ENCODE results near the gene ANKRD33.

The ANKRD33 gene

DNA sequence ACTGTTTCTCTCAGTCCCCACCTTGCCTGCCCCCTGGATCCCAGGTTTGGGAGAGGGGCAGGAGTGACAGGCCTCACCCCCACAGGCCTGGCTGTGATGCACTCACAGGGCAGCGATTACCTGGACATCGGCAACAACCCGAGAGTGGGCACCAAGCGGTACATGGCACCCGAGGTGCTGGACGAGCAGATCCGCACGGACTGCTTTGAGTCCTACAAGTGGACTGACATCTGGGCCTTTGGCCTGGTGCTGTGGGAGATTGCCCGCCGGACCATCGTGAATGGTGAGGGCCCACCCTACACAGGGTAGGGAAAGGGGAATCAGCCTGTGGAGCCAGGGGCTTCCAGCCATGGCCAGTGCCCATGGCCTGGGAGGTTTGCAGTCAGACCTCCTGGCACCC is 28.0 kb downstream of the ANKRD33 start:
- TF ChIP-seq, protein P1, sequence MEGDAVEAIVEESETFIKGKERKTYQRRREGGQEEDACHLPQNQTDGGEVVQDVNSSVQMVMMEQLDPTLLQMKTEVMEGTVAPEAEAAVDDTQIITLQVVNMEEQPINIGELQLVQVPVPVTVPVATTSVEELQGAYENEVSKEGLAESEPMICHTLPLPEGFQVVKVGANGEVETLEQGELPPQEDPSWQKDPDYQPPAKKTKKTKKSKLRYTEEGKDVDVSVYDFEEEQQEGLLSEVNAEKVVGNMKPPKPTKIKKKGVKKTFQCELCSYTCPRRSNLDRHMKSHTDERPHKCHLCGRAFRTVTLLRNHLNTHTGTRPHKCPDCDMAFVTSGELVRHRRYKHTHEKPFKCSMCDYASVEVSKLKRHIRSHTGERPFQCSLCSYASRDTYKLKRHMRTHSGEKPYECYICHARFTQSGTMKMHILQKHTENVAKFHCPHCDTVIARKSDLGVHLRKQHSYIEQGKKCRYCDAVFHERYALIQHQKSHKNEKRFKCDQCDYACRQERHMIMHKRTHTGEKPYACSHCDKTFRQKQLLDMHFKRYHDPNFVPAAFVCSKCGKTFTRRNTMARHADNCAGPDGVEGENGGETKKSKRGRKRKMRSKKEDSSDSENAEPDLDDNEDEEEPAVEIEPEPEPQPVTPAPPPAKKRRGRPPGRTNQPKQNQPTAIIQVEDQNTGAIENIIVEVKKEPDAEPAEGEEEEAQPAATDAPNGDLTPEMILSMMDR (IDR thresholded peaks at IDR 0.05; ENCODE audit: low read depth, low read length, missing control alignments) = no peak
- no peak overlapping the region for H3K4me3 ChIP-seq (ENCODE audit: low read depth, low read length)
- DNase-seq (ENCODE audit: low read depth) = no peak
- in situ Hi-C loops (cut with HindIII; ENCODE audit: low sequenced_read_pairs) = no loop called here

DNA sequence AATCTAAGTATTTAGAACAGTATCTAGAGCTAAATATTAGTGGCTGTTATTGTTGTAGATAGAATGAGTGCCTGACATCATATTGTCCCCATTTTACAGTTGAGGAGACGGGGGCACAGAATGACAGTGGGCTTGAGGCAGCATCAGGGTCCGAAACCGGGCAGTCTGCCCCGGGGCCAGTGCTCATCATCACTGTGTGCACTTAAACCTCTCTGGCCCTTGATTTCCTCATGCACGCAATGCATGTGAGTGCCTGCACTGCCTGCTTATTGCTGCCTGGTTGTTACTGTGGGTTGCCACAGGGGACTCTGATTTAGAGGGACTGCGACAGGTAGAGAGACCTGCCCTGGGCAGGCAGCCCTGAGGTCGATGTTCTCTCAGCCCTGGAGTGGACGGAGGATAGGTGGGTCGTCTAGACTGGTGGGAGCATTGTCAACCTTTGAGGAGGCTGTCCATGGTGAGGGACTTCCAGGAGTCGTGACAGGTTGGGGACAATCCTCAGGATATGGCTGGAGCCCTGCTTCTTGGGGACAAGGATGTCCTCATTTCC is 29.2 kb downstream of the ANKRD33 start:
- TF ChIP-seq, protein P1 (IDR thresholded peaks at IDR 0.05; ENCODE audit: low read depth, low read length, missing control alignments) = no peak
- no peak for DNase-seq (ENCODE audit: low read depth)
- no peak overlapping the region for H3K4me3 ChIP-seq (ENCODE audit: low read depth, low read length)
- in situ Hi-C loops (cut with HindIII; ENCODE audit: low sequenced_read_pairs) = no loop called here

DNA sequence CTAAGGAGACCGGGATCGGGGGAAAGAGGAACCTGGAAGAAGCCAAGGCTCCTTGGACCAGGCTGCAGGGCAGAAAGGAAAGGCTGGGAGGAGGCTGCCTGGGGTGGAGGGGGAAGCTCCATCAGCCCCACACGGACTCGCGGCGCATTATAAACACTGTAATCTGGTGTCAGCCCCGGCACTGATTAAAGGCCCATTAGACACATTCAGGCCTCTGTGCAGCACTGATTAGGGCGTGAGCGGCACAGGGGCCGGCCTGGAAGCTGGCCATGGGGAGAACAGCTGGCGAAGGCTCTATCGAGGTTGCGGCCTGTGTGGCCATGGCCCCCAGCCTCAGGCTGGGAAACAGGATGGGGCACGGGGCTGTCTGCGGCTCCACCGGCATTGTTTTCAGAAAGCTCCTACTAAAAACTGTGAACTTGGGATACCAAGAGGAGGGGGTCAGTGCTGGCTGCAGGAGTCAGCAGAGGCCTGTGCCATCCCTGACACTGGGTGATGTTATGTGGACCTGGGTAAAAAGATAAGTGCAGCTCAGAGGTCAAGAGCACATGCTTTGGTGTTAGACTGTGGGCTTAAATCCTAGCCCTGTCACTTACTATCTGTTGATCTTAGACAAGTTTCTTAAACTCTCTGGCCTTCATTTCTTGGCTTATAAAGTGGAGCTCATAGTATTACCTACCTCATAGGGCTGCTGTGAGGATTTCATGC is 30.0 kb downstream of the ANKRD33 start:
- in situ Hi-C loops (cut with HindIII; ENCODE audit: low sequenced_read_pairs) = no loop called here
- no peak overlapping the region for H3K4me3 ChIP-seq (ENCODE audit: low read depth, low read length)
- TF ChIP-seq, protein P1 (IDR thresholded peaks at IDR 0.05; ENCODE audit: low read depth, low read length, missing control alignments) = no peak
- DNase-seq (ENCODE audit: low read depth) = no peak

DNA sequence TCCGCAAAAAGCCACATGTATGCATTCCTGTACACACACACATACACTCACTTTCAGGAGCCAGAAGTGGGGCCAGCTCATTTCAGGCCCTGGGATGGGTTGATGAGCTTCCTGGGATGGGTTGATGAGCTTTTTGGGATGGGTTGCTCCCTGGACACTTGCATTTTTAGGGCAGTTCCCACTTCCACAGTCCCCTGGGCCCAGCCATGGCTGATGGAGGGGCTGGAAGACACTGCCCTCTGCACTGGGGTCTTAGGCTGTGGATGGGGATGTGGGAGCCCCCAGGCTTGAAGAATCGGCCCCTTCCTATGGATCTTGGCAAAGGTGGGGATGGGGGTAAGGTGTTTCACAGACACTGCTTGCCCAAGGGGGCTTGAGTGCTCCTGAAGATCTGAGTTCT is 32.1 kb downstream of the ANKRD33 start:
- no peak for DNase-seq (ENCODE audit: low read depth)
- in situ Hi-C loops (cut with HindIII; ENCODE audit: low sequenced_read_pairs) = no loop called here
- TF ChIP-seq, protein P1 (IDR thresholded peaks at IDR 0.05; ENCODE audit: low read depth, low read length, missing control alignments) = no peak
- no peak overlapping the region for H3K4me3 ChIP-seq (ENCODE audit: low read depth, low read length)

DNA sequence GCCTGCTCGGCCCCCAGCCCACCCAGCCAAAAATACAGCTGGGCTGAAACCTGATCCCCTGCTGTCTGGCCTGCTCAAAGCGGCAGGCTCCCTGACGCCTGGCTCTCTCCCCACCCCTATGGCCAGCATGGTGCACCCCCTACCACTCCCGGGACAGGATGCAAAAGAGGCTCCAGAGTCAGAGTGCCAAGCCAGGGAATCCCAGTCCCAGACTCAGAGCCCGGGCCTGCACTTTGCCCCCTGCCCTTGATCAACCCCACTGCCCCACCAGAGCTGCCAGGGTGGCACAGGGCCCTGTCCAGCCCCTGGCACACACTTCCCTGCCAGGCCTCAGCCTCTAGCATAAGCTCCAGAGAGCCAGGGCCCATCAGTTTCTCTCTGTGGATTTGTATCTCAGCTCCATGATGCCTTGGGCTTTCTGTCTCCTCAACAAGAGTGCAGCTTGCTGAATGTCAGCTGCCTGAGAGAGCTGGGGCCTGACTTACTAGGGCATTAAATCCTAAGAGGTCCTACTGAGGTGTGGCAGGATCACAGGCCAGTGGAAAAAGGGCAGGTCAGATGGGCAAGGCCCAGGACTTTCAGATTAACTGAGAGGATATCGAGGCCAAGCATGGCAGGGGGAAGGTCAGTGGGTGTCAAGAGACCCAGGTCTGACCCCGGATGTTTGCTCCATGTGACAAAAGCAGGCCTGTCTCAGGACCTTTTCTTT is 33.3 kb downstream of the ANKRD33 start:
- DNase-seq (ENCODE audit: low read depth) = no peak
- H3K4me3 ChIP-seq (ENCODE audit: low read depth, low read length) = no peak overlapping the region
- TF ChIP-seq, protein P1 (IDR thresholded peaks at IDR 0.05; ENCODE audit: low read depth, low read length, missing control alignments) = no peak
- in situ Hi-C loops (cut with HindIII; ENCODE audit: low sequenced_read_pairs) = no loop called here

DNA sequence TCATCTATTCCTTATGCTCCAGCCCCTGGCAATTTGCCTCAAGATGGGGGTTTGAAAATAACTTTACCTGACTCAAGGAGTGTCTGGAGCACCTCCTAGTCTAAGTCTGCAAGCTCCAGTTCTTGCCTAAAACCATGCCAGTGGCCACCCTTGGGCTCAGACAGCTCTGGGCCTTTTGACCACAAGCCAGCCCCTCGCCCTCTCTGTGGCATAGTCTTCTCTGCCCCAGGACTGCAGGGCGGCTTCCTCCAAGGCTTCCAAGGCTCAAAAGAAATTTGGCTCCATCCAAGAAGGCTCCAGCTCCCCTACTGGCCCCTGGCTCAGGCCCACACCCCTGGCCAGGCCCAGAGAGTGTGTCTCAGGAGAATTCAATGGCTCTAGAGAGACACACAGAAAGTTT is 34.2 kb downstream of the ANKRD33 start:
- TF ChIP-seq, protein P1 (IDR thresholded peaks at IDR 0.05; ENCODE audit: low read depth, low read length, missing control alignments) = no peak
- no peak overlapping the region for H3K4me3 ChIP-seq (ENCODE audit: low read depth, low read length)
- in situ Hi-C loops (cut with HindIII; ENCODE audit: low sequenced_read_pairs) = no loop called here
- DNase-seq (ENCODE audit: low read depth) = no peak

All from astrocyte of the cerebellum (primary cell).